ENCODE data around the gene CAMK1D. TPM values are rescaled to one million over a fixed set of nuclear protein-coding genes. Genes with fewer than 3 reads are reported as not detected.

CAMK1D gene
- total and polyA plus RNA-seq, 2 experiments from 2014 or later: 4.6 to 7.2 TPM

GRCh38 chr10:12842310-12842709 is 493.0 kb downstream of the CAMK1D start:
- no peak overlapping the region for H3K4me3 ChIP-seq
- TF ChIP-seq REST (IDR thresholded peaks at IDR 0.05; ENCODE audit: unreplicated experiment) (no peak), STAT1 (IDR thresholded peaks at IDR 0.05; ENCODE audit: unreplicated experiment) (no peak)
- Mint-ChIP-seq H3K4me1 (peaks cover 14% of the 10 kb centered on the region), H3K27ac (no peak overlapping the region), H3K27me3 (ENCODE audit: insufficient read depth, low read depth, poor library complexity) (peaks cover 8% of the 10 kb centered on the region), H3K4me3 (no peak overlapping the region), H3K36me3 (ENCODE audit: low read depth) (no peaks in the 10 kb centered on the region), H3K9me3 (no peaks in the 10 kb centered on the region)
- no peaks in the 10 kb centered on the region for H3K9me2 ChIP-seq (ENCODE audit: insufficient read depth)
- H3K79me2 ChIP-seq (replicated peaks; ENCODE audit: insufficient read depth): no peaks in the 10 kb centered on the region
- no peaks in the 10 kb centered on the region for H3K36me3 ChIP-seq (ENCODE audit: insufficient read depth)
- H2AFZ ChIP-seq: no peak overlapping the region
- H3K4me2 ChIP-seq: no peak overlapping the region
- no peak overlapping the region for H3K27ac ChIP-seq (ENCODE audit: low read depth)
- ATAC-seq (no peak), DNase-seq (ENCODE audit: low spot score) (no peak)
- H3F3A ChIP-seq (replicated peaks; ENCODE audit: low read depth): no peaks in the 10 kb centered on the region
- no peaks in the 10 kb centered on the region for H3K27me3 ChIP-seq (ENCODE audit: insufficient read depth)
- no peaks in the 10 kb centered on the region for H3K4me1 ChIP-seq (ENCODE audit: insufficient read depth)
- H4K20me1 ChIP-seq (replicated peaks; ENCODE audit: insufficient read depth): no peaks in the 10 kb centered on the region

GRCh38 chr10:12843296-12843945 is 494.1 kb downstream of the CAMK1D start:
- no peak overlapping the region for H2AFZ ChIP-seq
- H3K79me2 ChIP-seq (replicated peaks; ENCODE audit: insufficient read depth): no peaks in the 10 kb centered on the region
- H3F3A ChIP-seq (replicated peaks; ENCODE audit: low read depth): no peaks in the 10 kb centered on the region
- no peaks in the 10 kb centered on the region for H3K36me3 ChIP-seq (ENCODE audit: insufficient read depth)
- Mint-ChIP-seq H3K4me1 (peaks cover 14% of the 10 kb centered on the region), H3K27me3 (ENCODE audit: insufficient read depth, low read depth, poor library complexity) (peaks cover 8% of the 10 kb centered on the region), H3K36me3 (ENCODE audit: low read depth) (no peaks in the 10 kb centered on the region), H3K27ac (no peak overlapping the region), H3K4me3 (no peak overlapping the region), H3K9me3 (no peaks in the 10 kb centered on the region)
- H3K4me3 ChIP-seq: no peak overlapping the region
- no peaks in the 10 kb centered on the region for H3K9me2 ChIP-seq (ENCODE audit: insufficient read depth)
- no peaks in the 10 kb centered on the region for H4K20me1 ChIP-seq (replicated peaks; ENCODE audit: insufficient read depth)
- H3K4me1 ChIP-seq (ENCODE audit: insufficient read depth): no peaks in the 10 kb centered on the region
- no peak overlapping the region for H3K27ac ChIP-seq (ENCODE audit: low read depth)
- DNase-seq (ENCODE audit: low spot score): no peak
- H3K27me3 ChIP-seq (ENCODE audit: insufficient read depth): no peaks in the 10 kb centered on the region
- no peak overlapping the region for H3K4me2 ChIP-seq
- no peak for ATAC-seq
- no peak for TF ChIP-seq POLR2AphosphoS5 (IDR thresholded peaks at IDR 0.05; ENCODE audit: low read depth)
- TF ChIP-seq ZNF462 (CRISPR knock-in tag; IDR thresholded peaks at IDR 0.05): no peak
- no peak for TF ChIP-seq REST (IDR thresholded peaks at IDR 0.05; ENCODE audit: unreplicated experiment)
- no peak for TF ChIP-seq CTCF (conservative IDR thresholded peaks at IDR 0.05; ENCODE audit: low read depth in 2 of 2)
